ENCODE data around the gene PADI4.

DNA sequence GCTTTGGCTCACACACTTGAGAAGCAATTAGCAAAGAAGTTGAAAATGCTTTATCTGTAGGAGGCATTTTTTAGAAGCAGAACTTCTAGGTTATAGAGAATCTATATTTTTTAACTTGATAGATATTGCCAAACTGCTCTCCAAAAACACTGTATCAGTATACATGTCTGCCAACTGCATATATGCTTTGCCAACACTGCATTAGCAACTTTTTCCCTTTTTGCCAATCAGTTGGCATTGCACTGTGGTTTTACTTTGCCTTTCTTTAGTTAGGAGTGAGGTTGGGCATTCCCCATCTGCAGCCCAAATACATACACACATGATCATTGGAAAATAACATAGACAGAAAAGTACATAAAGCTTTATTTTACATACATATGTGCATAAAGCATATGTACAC lies 44.1 kb upstream of the PADI4 start:
- TF ChIP-seq, protein P1, sequence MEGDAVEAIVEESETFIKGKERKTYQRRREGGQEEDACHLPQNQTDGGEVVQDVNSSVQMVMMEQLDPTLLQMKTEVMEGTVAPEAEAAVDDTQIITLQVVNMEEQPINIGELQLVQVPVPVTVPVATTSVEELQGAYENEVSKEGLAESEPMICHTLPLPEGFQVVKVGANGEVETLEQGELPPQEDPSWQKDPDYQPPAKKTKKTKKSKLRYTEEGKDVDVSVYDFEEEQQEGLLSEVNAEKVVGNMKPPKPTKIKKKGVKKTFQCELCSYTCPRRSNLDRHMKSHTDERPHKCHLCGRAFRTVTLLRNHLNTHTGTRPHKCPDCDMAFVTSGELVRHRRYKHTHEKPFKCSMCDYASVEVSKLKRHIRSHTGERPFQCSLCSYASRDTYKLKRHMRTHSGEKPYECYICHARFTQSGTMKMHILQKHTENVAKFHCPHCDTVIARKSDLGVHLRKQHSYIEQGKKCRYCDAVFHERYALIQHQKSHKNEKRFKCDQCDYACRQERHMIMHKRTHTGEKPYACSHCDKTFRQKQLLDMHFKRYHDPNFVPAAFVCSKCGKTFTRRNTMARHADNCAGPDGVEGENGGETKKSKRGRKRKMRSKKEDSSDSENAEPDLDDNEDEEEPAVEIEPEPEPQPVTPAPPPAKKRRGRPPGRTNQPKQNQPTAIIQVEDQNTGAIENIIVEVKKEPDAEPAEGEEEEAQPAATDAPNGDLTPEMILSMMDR (conservative IDR thresholded peaks at IDR 0.05 in 1 of 2, IDR thresholded peaks at IDR 0.05 in 1 of 2; ENCODE audit: extremely low read depth in 1 of 2, insufficient read depth in 1 of 2, low read depth in 1 of 2, low read length in 2 of 2): no peak
- TF ChIP-seq EZH2 (IDR thresholded peaks at IDR 0.05; ENCODE audit: borderline replicate concordance, low read length): no peak

Measured in mammary epithelial cell (primary cell).